Hepatocyte (in vitro differentiated cells): Measurements from ENCODE around the gene OGFOD1. TPM values are rescaled to one million over a fixed set of nuclear protein-coding genes. Genes with fewer than 3 reads are reported as not detected.

Experiments
- DNase-seq: peaks from one replicate; pipeline ENCODE4 v3.0.0-alpha.2; 2016; ENCODE audit warnings: low spot score
- H2AFZ ChIP-seq: fragments of 200-600 bp; sonication (generic); 2 replicates; pipeline ENCODE4 v1.6.0; 2016; ENCODE audit warnings: antibody characterized with exemption, mild to moderate bottlenecking
- H3K27ac ChIP-seq: fragments of 200-600 bp; sonication (generic); 2 replicates; pipeline ENCODE4 v1.5.1; 2016; ENCODE audit warnings: mild to moderate bottlenecking
- H3K27me3 ChIP-seq: fragments of 200-600 bp; sonication (generic); 2 replicates; pipeline ENCODE4 v1.6.1; 2016
- H3K36me3 ChIP-seq: fragments of 200-600 bp; sonication (generic); replicated peaks from 2 replicates; pipeline ENCODE4 v1.5.1; 2016; ENCODE audit warnings: low read depth; ENCODE audit not compliant: insufficient read depth
- H3K4me1 ChIP-seq: fragments of 200-600 bp; sonication (generic); 2 replicates; pipeline ENCODE4 v1.5.1; 2016; ENCODE audit warnings: mild to moderate bottlenecking, moderate library complexity; ENCODE audit not compliant: insufficient read depth
- H3K4me2 ChIP-seq: fragments of 200-600 bp; sonication (generic); 2 replicates; pipeline ENCODE4 v1.6.0; 2016
- H3K4me3 ChIP-seq: fragments of 200-600 bp; sonication (generic); 2 replicates; pipeline ENCODE4 v1.5.1; 2016; ENCODE audit warnings: mild to moderate bottlenecking
- H3K79me2 ChIP-seq: fragments of 200-600 bp; sonication (generic); 2 replicates; pipeline ENCODE4 v1.6.0; 2017; ENCODE audit warnings: mild to moderate bottlenecking
- H3K9me2 ChIP-seq: fragments of 200-600 bp; sonication (generic); replicated peaks from 2 replicates; pipeline ENCODE4 v1.6.0; 2017; ENCODE audit warnings: mild to moderate bottlenecking; ENCODE audit not compliant: insufficient read depth
- H3K9me3 ChIP-seq: fragments of 200-600 bp; sonication (generic); 2 replicates; pipeline ENCODE4 v1.5.1; 2016; ENCODE audit warnings: low read depth, mild to moderate bottlenecking
- H4K20me1 ChIP-seq: fragments of 200-600 bp; sonication (generic); 2 replicates; pipeline ENCODE4 v1.6.0; 2016; ENCODE audit warnings: mild to moderate bottlenecking; ENCODE audit not compliant: insufficient read depth, poor library complexity, severe bottlenecking
- EZH2 ChIP-seq: fragments of 200-600 bp; sonication (generic); IDR thresholded peaks from 2 replicates; pipeline ENCODE4 v1.6.1; 2016; ENCODE audit warnings: antibody characterized with exemption, mild to moderate bottlenecking, borderline replicate concordance
- EZH2phosphoT487 ChIP-seq: fragments of 200-600 bp; sonication (generic); IDR thresholded peaks from one replicate; pipeline ENCODE4 v1.6.1; 2018; ENCODE audit warnings: antibody characterized with exemption, mild to moderate bottlenecking, low read depth, moderate library complexity; ENCODE audit not compliant: unreplicated experiment, severe bottlenecking
- WGBS: methylation state at CpG from one replicate; pipeline ENCODE4 v1.1.6; 2016; ENCODE audit warnings: low lambda C conversion rate; ENCODE audit errors: missing lambda C conversion rate; 5-methylcytosine and 5-hydroxymethylcytosine counted together
- polyA plus RNA-seq: library from polyadenylated mRNA; unstranded; fragments of >200 nt; fragmentation: Nextera tagmentation; extraction: Ambion mirVana; gene quantifications from 2 replicates; pipeline ENCODE4 v1.2.1, GENCODE V29; 2016
- total RNA-seq: library from RNA; depleted of rRNA; stranded (reverse); fragments of >200 nt; gene quantifications from 2 replicates; pipeline ENCODE4 v1.2.3, GENCODE V29; 2014
- TF ChIP-seq, protein P1 (sequence below): fragments of 200-600 bp; sonication (generic); IDR thresholded peaks from 2 replicates; pipeline ENCODE4 v1.5.1; 2016; ENCODE audit warnings: antibody characterized with exemption, mild to moderate bottlenecking; ENCODE audit not compliant: poor library complexity

Gene OGFOD1
- total and polyA plus RNA-seq, 2 experiments from 2014 or later: 55.5 to 58.9 TPM

DNA sequence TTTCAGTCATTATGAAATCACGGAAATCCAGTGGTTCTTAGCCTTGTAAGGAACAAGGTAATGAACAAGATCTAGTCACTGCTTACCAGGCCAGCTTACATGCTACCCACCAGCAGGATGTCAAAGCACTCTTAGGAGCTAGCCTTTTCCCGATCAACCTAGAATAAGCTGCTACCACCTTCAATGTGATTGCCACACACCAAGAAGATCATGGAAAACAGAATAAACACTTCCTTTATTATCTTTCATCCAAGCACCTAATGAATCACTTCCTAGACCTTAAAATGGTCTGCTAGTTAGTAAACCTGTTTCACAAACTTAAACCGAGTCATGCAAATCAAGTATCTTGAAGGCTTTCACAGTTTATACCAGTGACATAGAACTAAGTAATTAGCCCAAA lies 63.5 kb downstream of the OGFOD1 start:
- H3K9me2 ChIP-seq: no peaks in the 10 kb centered on the region
- no peaks in the 10 kb centered on the region for H3K9me3 ChIP-seq
- H4K20me1 ChIP-seq: no peaks in the 10 kb centered on the region
- no peak overlapping the region for H3K27ac ChIP-seq
- H2AFZ ChIP-seq: no peak overlapping the region
- H3K4me1 ChIP-seq: no peaks in the 10 kb centered on the region
- TF ChIP-seq, protein P1, sequence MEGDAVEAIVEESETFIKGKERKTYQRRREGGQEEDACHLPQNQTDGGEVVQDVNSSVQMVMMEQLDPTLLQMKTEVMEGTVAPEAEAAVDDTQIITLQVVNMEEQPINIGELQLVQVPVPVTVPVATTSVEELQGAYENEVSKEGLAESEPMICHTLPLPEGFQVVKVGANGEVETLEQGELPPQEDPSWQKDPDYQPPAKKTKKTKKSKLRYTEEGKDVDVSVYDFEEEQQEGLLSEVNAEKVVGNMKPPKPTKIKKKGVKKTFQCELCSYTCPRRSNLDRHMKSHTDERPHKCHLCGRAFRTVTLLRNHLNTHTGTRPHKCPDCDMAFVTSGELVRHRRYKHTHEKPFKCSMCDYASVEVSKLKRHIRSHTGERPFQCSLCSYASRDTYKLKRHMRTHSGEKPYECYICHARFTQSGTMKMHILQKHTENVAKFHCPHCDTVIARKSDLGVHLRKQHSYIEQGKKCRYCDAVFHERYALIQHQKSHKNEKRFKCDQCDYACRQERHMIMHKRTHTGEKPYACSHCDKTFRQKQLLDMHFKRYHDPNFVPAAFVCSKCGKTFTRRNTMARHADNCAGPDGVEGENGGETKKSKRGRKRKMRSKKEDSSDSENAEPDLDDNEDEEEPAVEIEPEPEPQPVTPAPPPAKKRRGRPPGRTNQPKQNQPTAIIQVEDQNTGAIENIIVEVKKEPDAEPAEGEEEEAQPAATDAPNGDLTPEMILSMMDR: no peak
- TF ChIP-seq EZH2phosphoT487 (no peak), EZH2 (no peak)
- 75% methylated on average over 3 of the region's 3 CpGs for WGBS
- H3K36me3 ChIP-seq: no peaks in the 10 kb centered on the region
- no peak for DNase-seq
- H3K4me3 ChIP-seq: no peak overlapping the region
- peaks cover 46% of the 10 kb centered on the region for H3K79me2 ChIP-seq
- H3K27me3 ChIP-seq: no peaks in the 10 kb centered on the region
- no peak overlapping the region for H3K4me2 ChIP-seq

DNA sequence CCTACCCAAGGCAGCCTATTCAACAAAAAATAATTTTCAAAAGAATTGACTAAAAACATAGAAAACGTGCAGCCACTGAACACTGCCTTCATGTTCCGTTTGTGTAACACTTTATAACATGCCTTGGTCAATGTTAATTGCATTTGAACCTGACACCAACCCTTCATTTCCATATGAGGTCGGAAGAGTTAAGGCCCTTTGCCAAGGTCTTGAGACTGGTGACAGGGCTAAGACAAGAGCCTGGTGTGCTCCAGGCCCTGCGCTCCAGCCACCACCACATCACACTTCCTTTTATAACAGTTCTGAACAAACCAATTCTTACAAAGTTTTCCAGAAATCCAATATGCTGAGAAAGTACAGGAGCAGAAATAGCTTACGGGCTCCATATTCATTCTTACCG lies 64.3 kb downstream of the OGFOD1 start:
- Histone ChIP-seq H3K9me3 (no peaks in the 10 kb centered on the region), H3K4me1 (peaks cover 5% of the 10 kb centered on the region), H3K9me2 (no peaks in the 10 kb centered on the region), H3K4me2 (no peak overlapping the region), H3K27ac (no peak overlapping the region), H2AFZ (no peak overlapping the region), H3K4me3 (no peak overlapping the region), H4K20me1 (no peaks in the 10 kb centered on the region), H3K27me3 (no peaks in the 10 kb centered on the region), H3K79me2 (peaks cover 46% of the 10 kb centered on the region), H3K36me3 (no peaks in the 10 kb centered on the region)
- TF ChIP-seq, protein P1: no peak
- TF ChIP-seq EZH2 (no peak), EZH2phosphoT487 (no peak)
- 94% methylated on average over 6 of the region's 6 CpGs for WGBS
- no peak for DNase-seq

DNA sequence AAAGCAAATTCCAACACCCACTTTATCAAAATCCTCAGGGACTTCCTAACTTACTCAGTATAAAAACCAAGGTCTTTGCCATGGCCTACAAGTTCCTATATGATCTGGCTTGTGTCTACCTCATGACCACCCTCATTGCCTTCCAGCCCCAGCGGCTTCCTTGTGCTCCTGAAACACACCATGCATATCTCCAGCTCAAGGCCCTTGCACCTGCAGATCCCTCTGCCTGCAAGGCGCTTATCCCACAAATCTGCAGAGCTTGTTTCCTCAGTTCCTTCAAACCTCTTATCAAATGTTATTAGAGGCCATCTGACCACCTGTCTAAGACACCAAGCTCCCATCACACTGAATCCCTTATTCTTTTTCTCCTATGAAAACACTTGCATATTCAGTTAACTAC lies 65.9 kb downstream of the OGFOD1 start:
- H3K27me3 ChIP-seq: no peaks in the 10 kb centered on the region

More for the DNA sequence above, 65.9 kb downstream of the OGFOD1 start:
- WGBS: 88% methylated on average over 2 of the region's 2 CpGs
- Histone ChIP-seq H3K27ac (no peak overlapping the region), H3K79me2 (peaks cover 44% of the 10 kb centered on the region), H3K36me3 (no peaks in the 10 kb centered on the region), H3K4me1 (peaks cover 5% of the 10 kb centered on the region), H3K4me3 (no peak overlapping the region), H3K9me2 (no peaks in the 10 kb centered on the region), H4K20me1 (no peaks in the 10 kb centered on the region), H2AFZ (no peak overlapping the region), H3K9me3 (no peaks in the 10 kb centered on the region), H3K4me2 (no peak overlapping the region)
- DNase-seq: no peak
- TF ChIP-seq, protein P1: no peak
- TF ChIP-seq EZH2phosphoT487: no peak
- TF ChIP-seq EZH2: no peak
